HepG2 (cell line): ENCODE results near the gene ENC1. TPM values are rescaled to one million over a fixed set of nuclear protein-coding genes. Genes with fewer than 3 reads are reported as not detected.

Experiments
- ATAC-seq: fragments of 200-7000 bp; cut with Tn5 transposase; 3 replicates; pipeline ENCODE4 v1.9.1; 2020; ENCODE audit warnings: mild to moderate bottlenecking, moderate library complexity
- BruUV-seq: library from RNA; stranded (reverse); fragments of 400-500 nt; replicated peaks from 2 replicates; lab custom pipeline; 2021; lab: Mats Ljungman, UMichigan
- CTCF ChIA-PET: fragments of 300-600 bp; formaldehyde crosslinking; extraction: SDS; loops from one replicate; lab custom pipeline; 2021; ENCODE audit warnings: low total read pairs, inconsistent platforms, low intra/inter-chr PET ratio; lab: Yijun Ruan, JAX
- POLR2A ChIA-PET: fragments of 350-600 bp; sonication (Branson Sonifier 250); formaldehyde crosslinking; loops from one replicate; lab custom pipeline; 2020; ENCODE audit warnings: antibody characterized with exemption, inconsistent platforms; lab: Yijun Ruan, JAX
- DNase-seq: peaks from one replicate; pipeline ENCODE4 v3.0.0-alpha.2; 2015; ENCODE audit warnings: low spot score
- FAIRE-seq: peaks from 3 replicates; lab custom pipeline; 2011; peaks lifted over from hg19 to GRCh38; lab: Jason Lieb, UNC
- H2AFZ ChIP-seq: one replicate; pipeline ENCODE4 v1.6.1; 2011; ENCODE audit warnings: low read length, inconsistent platforms
- H3K27ac ChIP-seq: fragments of 300-600 bp; 3 replicates; pipeline ENCODE4 v1.8.0; 2011; ENCODE audit warnings: mixed run types, mild to moderate bottlenecking, mixed read lengths, low read length, inconsistent platforms; ENCODE audit not compliant: insufficient read depth; ENCODE audit errors: extremely low read length
- H3K27me3 ChIP-seq, 2 experiments: fragments of 200-600 bp in 1 of 2; 2 replicates in 1 of 2; 3 replicates in 1 of 2; pipeline versions ENCODE4 v1.6.0 to v1.8.0; 2011; ENCODE audit warnings: low read length in 2 of 2, mild to moderate bottlenecking in 2 of 2, moderate library complexity in 2 of 2, inconsistent platforms in 1 of 2; ENCODE audit not compliant: insufficient read depth in 2 of 2, control insufficient read depth in 1 of 2
- H3K36me3 ChIP-seq, 2 experiments: fragments of 200-600 bp in 1 of 2; replicated peaks in 1 of 2; 2 replicates in 1 of 2; 3 replicates in 1 of 2; pipeline versions ENCODE4 v1.5.1 to v1.8.0; 2011; ENCODE audit warnings: low read length in 2 of 2, inconsistent platforms in 1 of 2; ENCODE audit not compliant: insufficient read depth in 2 of 2, control insufficient read depth in 1 of 2
- H3K4me1 ChIP-seq: 2 replicates; pipeline ENCODE4 v1.5.1; 2012; ENCODE audit warnings: low read length, inconsistent platforms; ENCODE audit not compliant: insufficient read depth
- H3K4me2 ChIP-seq: 2 replicates; pipeline ENCODE4 v1.6.0; 2011; ENCODE audit warnings: low read depth, low read length, inconsistent platforms
- H3K4me3 ChIP-seq, 3 experiments: fragments of 200-600 bp in 1 of 3; sonication (generic), shearing (Covaris generic) in 1 of 3; replicated peaks in 1 of 3; 2 replicates each; pipeline ENCODE4 v1.5.1; 2011 to 2016; ENCODE audit warnings: low read length in 3 of 3, inconsistent platforms in 2 of 3, low read depth in 2 of 3, mild to moderate bottlenecking in 2 of 3, control low read depth in 1 of 3, mixed read lengths in 1 of 3; ENCODE audit not compliant: insufficient read depth in 1 of 3
- H3K79me2 ChIP-seq: one replicate; pipeline ENCODE4 v1.6.1; 2011; ENCODE audit warnings: low read length, inconsistent platforms; ENCODE audit not compliant: insufficient read depth
- H3K9ac ChIP-seq: 2 replicates; pipeline ENCODE4 v1.6.0; 2011; ENCODE audit warnings: mild to moderate bottlenecking, low read depth, low read length, inconsistent platforms; ENCODE audit not compliant: insufficient read depth
- H3K9me3 ChIP-seq: 2 replicates; pipeline ENCODE4 v1.5.1; 2012; ENCODE audit warnings: mild to moderate bottlenecking, low read length
- H4K20me1 ChIP-seq: 2 replicates; pipeline ENCODE4 v1.6.0; 2011; ENCODE audit warnings: inconsistent platforms, mild to moderate bottlenecking, low read length, moderate library complexity; ENCODE audit not compliant: insufficient read depth
- ARHGAP35 ChIP-seq: sonication (generic); formaldehyde crosslinking; IDR thresholded peaks from 2 replicates; pipeline ENCODE4 v1.9.0; 2022; ENCODE audit warnings: mild to moderate bottlenecking, inconsistent platforms, moderate library complexity, missing genetic modification reagents, borderline replicate concordance
- ESRRA ChIP-seq: sonication (generic); formaldehyde crosslinking; IDR thresholded peaks from 2 replicates; pipeline ENCODE4 v1.5.1; 2020; ENCODE audit warnings: mild to moderate bottlenecking, low read depth, missing genetic modification reagents
- FOXP4 ChIP-seq: sonication (generic); formaldehyde crosslinking; IDR thresholded peaks from 2 replicates; pipeline ENCODE4 v1.4.0; 2020; ENCODE audit warnings: missing genetic modification reagents
- MEF2D ChIP-seq: sonication (generic); formaldehyde crosslinking; IDR thresholded peaks from 2 replicates; pipeline ENCODE4 v1.5.1; 2020; ENCODE audit warnings: mild to moderate bottlenecking, missing genetic modification reagents
- PAX8 ChIP-seq: sonication (generic); formaldehyde crosslinking; IDR thresholded peaks from 2 replicates; pipeline ENCODE4 v1.8.0; 2022; ENCODE audit warnings: mild to moderate bottlenecking, missing genetic modification reagents, borderline replicate concordance
- PRMT3 ChIP-seq: sonication (generic); formaldehyde crosslinking; IDR thresholded peaks from 2 replicates; pipeline ENCODE4 v1.8.1; 2022; ENCODE audit warnings: low read depth, mild to moderate bottlenecking, moderate library complexity, missing genetic modification reagents, borderline replicate concordance
- REPIN1 ChIP-seq: sonication (generic); formaldehyde crosslinking; IDR thresholded peaks from 2 replicates; pipeline ENCODE4 v1.8.0; 2022; ENCODE audit warnings: missing genetic modification reagents, low read depth, mild to moderate bottlenecking, borderline replicate concordance
- RFXANK ChIP-seq: IDR thresholded peaks from 2 replicates; pipeline ENCODE4 v1.6.1; 2016
- SIN3B ChIP-seq: fragments of 150-350 bp; IDR thresholded peaks from 2 replicates; pipeline ENCODE4 v1.6.1; 2014; ENCODE audit warnings: low read length
- WGBS: methylation state at CpG from one replicate; pipeline ENCODE4 v1.1.6; 2017; ENCODE audit warnings: low lambda C conversion rate; 5-methylcytosine and 5-hydroxymethylcytosine counted together
- in situ Hi-C: cut with HindIII; loops from 2 replicates; pipeline ENCODE4 v1.10.0; 2017; ENCODE audit warnings: low pct_unique_long_range_greater_than_20kb; ENCODE audit not compliant: extremely low pct_ligation_motif_present
- intact Hi-C: fragments of 100-400 bp; cut with micrococcal nuclease; formaldehyde crosslinking; loops from one replicate; pipeline ENCODE4 v1.10.0; 2022; ENCODE audit not compliant: unreplicated experiment
- polyA plus RNA-seq, 8 experiments: library from polyadenylated mRNA; depleted of rRNA in 3 of 8; stranded (reverse) in 7 of 8; unstranded in 1 of 8; fragments of >200 nt; fragmentation: Illumina TruSeq in 4 of 8; extraction: Trizol in 4 of 8; gene quantifications; 2 replicates each; pipeline versions ENCODE4 v1.2.1 to v1.2.3, GENCODE V29; 2011 to 2016; ENCODE audit warnings: low read depth in 4 of 8, missing spikeins in 1 of 8, mixed read lengths in 1 of 8; ENCODE audit not compliant: insufficient read depth in 1 of 8
- total RNA-seq, 5 experiments: library from RNA; depleted of rRNA; stranded (reverse); fragments of >200 nt; fragmentation: Illumina TruSeq; extraction: Trizol; gene quantifications; 2 replicates each; pipeline ENCODE4 v1.2.3, GENCODE V29; 2016; ENCODE audit warnings: low read depth in 1 of 5
- TF ChIP-seq, protein P1 (sequence below): sonication (generic); formaldehyde crosslinking; IDR thresholded peaks from one replicate; pipeline ENCODE4 v1.5.1; 2020; ENCODE audit warnings: mild to moderate bottlenecking, missing genetic modification reagents; ENCODE audit errors: not compliant biosample characterization

The ENC1 gene
- total and polyA plus RNA-seq, 2 of the 13 experiments (the other 11 are each of a cell fraction or from before 2014, with no cell fraction given), result 63.8 to 64.4 TPM

GRCh38 chr5:74640954-74641734 is 616 bp upstream of the ENC1 start (continued):
- peak; percentile 57 for TF ChIP-seq FOXP4 (CRISPR knock-in tag)
- no peak for TF ChIP-seq PAX8 (CRISPR knock-in tag)
- TF ChIP-seq SIN3B, result no peak
- no peak for TF ChIP-seq ARHGAP35 (CRISPR knock-in tag)
- TF ChIP-seq PRMT3 (CRISPR knock-in tag), result no peak

DNA sequence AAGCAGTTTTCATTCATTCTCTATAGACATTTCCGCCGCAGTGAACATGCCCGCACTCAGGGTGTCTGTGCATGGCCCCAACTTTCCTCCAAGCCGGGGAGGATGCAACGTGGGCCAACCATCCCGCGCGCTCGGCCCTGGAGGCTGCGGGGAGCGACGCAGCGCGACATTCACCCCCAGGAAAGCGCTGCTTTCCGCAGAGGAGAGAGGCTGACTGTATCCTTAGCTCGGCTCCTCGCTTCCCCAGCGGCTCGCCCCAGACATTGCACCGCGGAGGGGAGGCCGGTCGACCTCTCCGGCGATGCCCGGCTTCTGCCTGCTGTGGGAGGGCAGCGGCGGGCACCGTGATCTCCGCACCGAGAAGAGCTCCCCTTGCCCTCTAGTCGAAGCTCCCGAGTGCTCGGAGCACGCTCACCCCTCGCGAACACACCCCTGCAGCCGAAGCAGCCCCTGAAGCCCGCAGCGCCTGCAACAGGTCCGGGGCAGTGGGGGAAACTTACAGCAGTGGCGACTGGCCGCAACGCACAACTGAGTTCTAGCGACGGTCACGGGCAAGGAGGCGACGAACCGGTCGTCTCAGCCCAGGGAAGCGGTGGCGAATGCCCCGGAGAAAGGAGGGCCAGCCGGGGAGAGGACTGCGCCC is 600 bp downstream of the ENC1 start:
- H3K27ac ChIP-seq, result peak overlapping the region; percentile 83
- peaks cover 49% of the 10 kb centered on the region for H3K4me1 ChIP-seq
- BruUV-seq, result no TSS peak
- ChIA-PET CTCF (no interaction called here), POLR2A (interaction anchor here (0.7 to 4.0 kb wide), 47 partner anchors 7 to 825 kb away, joined by 3 to 62 read pairs (median 5); partner anchors contain the start of gene HEXB)
- ATAC-seq, result peak; percentile 22
- no peak overlapping the region for H2AFZ ChIP-seq
- peak overlapping the region; percentile 66 for H3K4me2 ChIP-seq
- in situ Hi-C loops (loop anchor here (5.0 to 10.0 kb wide), 4 partner anchors 58 to 595 kb away; no protein-coding TSS in a partner anchor), intact Hi-C loops (loop anchor here (1.0 to 5.0 kb wide), 4 partner anchors 58 to 231 kb away; no protein-coding TSS in a partner anchor)
- 0% methylated on average over 16 of the region's 57 CpGs for WGBS
- H3K79me2 ChIP-seq, result peaks cover 56% of the 10 kb centered on the region
- no peak for FAIRE-seq
- no peak for DNase-seq
- peak overlapping the region; percentile 94 for H3K9ac ChIP-seq
- H3K9me3 ChIP-seq, result no peaks in the 10 kb centered on the region
- H3K4me3 ChIP-seq, result peak overlapping the region; percentile 92 to 100 (median 99)
- peaks cover 50% of the 10 kb centered on the region for H4K20me1 ChIP-seq
- H3K27me3 ChIP-seq, result no peaks in the 10 kb centered on the region; a peak in 2 of 5 replicates
- peaks cover 10 to 23% of the 10 kb centered on the region in 2 experiments for H3K36me3 ChIP-seq
- TF ChIP-seq MEF2D (CRISPR knock-in tag), result 0 out of 2 replicates have a peak, but pooled peaks have one; percentile 18
- no peak; the same call in 1 of the 2 replicates for TF ChIP-seq ESRRA (CRISPR knock-in tag)
- TF ChIP-seq, protein P1, sequence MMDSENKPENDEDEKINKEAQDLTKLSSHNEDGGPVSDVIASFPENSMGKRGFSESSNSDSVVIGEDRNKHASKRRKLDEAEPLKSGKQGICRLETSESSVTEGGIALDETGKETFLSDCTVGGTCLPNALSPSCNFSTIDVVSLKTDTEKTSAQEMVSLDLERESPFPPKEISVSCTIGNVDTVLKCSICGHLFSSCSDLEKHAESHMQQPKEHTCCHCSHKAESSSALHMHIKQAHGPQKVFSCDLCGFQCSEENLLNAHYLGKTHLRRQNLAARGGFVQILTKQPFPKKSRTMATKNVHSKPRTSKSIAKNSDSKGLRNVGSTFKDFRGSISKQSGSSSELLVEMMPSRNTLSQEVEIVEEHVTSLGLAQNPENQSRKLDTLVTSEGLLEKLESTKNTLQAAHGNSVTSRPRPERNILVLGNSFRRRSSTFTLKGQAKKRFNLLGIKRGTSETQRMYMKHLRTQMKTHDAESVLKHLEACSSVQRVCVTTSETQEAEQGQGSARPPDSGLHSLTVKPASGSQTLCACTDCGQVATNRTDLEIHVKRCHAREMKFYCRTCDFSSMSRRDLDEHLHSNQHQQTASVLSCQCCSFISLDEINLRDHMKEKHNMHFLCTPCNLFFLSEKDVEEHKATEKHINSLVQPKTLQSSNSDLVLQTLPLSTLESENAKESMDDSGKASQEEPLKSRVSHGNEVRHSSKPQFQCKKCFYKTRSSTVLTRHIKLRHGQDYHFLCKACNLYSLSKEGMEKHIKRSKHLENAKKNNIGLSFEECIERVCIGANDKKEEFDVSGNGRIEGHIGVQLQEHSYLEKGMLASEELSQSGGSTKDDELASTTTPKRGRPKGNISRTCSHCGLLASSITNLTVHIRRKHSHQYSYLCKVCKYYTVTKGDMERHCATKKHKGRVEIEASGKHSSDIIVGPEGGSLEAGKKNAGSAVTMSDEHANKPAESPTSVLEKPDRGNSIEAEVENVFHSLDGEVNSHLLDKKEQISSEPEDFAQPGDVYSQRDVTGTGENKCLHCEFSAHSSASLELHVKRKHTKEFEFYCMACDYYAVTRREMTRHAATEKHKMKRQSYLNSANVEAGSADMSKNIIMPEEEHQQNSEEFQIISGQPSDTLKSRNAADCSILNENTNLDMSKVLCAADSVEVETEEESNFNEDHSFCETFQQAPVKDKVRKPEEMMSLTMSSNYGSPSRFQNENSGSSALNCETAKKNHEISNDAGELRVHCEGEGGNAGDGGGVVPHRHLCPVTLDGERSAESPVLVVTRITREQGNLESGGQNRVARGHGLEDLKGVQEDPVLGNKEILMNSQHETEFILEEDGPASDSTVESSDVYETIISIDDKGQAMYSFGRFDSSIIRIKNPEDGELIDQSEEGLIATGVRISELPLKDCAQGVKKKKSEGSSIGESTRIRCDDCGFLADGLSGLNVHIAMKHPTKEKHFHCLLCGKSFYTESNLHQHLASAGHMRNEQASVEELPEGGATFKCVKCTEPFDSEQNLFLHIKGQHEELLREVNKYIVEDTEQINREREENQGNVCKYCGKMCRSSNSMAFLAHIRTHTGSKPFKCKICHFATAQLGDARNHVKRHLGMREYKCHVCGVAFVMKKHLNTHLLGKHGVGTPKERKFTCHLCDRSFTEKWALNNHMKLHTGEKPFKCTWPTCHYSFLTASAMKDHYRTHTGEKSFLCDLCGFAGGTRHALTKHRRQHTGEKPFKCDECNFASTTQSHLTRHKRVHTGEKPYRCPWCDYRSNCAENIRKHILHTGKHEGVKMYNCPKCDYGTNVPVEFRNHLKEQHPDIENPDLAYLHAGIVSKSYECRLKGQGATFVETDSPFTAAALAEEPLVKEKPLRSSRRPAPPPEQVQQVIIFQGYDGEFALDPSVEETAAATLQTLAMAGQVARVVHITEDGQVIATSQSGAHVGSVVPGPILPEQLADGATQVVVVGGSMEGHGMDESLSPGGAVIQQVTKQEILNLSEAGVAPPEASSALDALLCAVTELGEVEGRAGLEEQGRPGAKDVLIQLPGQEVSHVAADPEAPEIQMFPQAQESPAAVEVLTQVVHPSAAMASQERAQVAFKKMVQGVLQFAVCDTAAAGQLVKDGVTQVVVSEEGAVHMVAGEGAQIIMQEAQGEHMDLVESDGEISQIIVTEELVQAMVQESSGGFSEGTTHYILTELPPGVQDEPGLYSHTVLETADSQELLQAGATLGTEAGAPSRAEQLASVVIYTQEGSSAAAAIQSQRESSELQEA (CRISPR knock-in tag), result peak; percentile 20
- 0 out of 2 replicates have a peak, but pooled peaks have one; percentile 14 for TF ChIP-seq REPIN1 (CRISPR knock-in tag)
- no peak for TF ChIP-seq RFXANK (CRISPR knock-in tag)
